Heart right ventricle (tissue), 16 donors: ENCODE data around the gene NEU1. TPM values are rescaled to one million over a fixed set of nuclear protein-coding genes. Genes with fewer than 3 reads are reported as not detected.
"Not testable (repeated sequence)": the region's sequence is repeated elsewhere in the genome, so short reads cannot be mapped to it uniquely, and the experiment has no call there.

Source experiments
- ATAC-seq, 8 donors: fragments of 200-7000 bp; cut with Tn5 transposase; one replicate each; pipeline ENCODE4 v1.9.1; 2020; ENCODE audit warnings: mild to moderate bottlenecking in 8 of 8, moderate library complexity in 8 of 8, moderate number of reproducible peaks in 1 of 8
- DNase-seq, 2 donors: peaks; one replicate each; pipeline ENCODE4 v3.0.0-alpha.2; 2020
- H3K27ac ChIP-seq, 10 donors: fragments of 200-600 bp; sonication (generic) in 2 of 10; one replicate each; pipeline versions ENCODE4 v1.5.0 to v1.8.0; 2020 to 2022; ENCODE audit warnings: mild to moderate bottlenecking in 3 of 10
- H3K27me3 ChIP-seq, 7 donors: fragments of 200-600 bp; one replicate each; pipeline ENCODE4 v1.8.0; 2021 to 2022; ENCODE audit warnings: mild to moderate bottlenecking in 2 of 7
- H3K36me3 ChIP-seq, 9 donors: fragments of 200-600 bp; sonication (generic) in 1 of 9; one replicate each; pipeline versions ENCODE4 v1.5.0 to v1.8.0; 2020 to 2022; ENCODE audit warnings: mild to moderate bottlenecking in 2 of 9
- H3K4me1 ChIP-seq, 9 donors: fragments of 200-600 bp; sonication (generic) in 1 of 9; one replicate each; pipeline versions ENCODE4 v1.5.0 to v1.8.0; 2020 to 2022; ENCODE audit warnings: mild to moderate bottlenecking in 4 of 9
- H3K4me3 ChIP-seq, 10 donors: fragments of 200-600 bp; sonication (generic) in 2 of 10; one replicate each; pipeline versions ENCODE4 v1.5.0 to v1.8.0; 2020 to 2022; ENCODE audit warnings: mild to moderate bottlenecking in 7 of 10, moderate library complexity in 2 of 10
- H3K9me3 ChIP-seq, 11 donors: fragments of 200-600 bp in 10 of 11; sonication (generic) in 2 of 11; one replicate each; pipeline versions ENCODE4 v1.5.0 to v1.8.0; 2013 to 2022; ENCODE audit warnings: mild to moderate bottlenecking in 2 of 11, control low read depth in 1 of 11, moderate library complexity in 1 of 11
- WGBS, 2 donors: extraction: QIAGEN DNeasy Blood & Tissue Kit; methylation state at CpG; one replicate each; pipeline ENCODE4 v1.1.7; 2013; ENCODE audit warnings: inconsistent platforms in 1 of 2; 5-methylcytosine and 5-hydroxymethylcytosine counted together
- intact Hi-C, 10 donors: fragments of 100-400 bp; cut with DNase I; formaldehyde crosslinking; loops; one replicate each; pipeline versions ENCODE4 v1.11.1 to v1.14.2; 2022
- polyA plus RNA-seq, 2 donors: library from polyadenylated mRNA; stranded (reverse); fragments of 200-250 nt; gene quantifications; one replicate each; pipeline ENCODE4 v1.2.3, GENCODE V29; 2013
- total RNA-seq, 10 donors: library from RNA; stranded (reverse); fragmentation: NEBNext Ultra II Directional in 3 of 10; extraction: Animal tissue kit (Norgen Biotek cat#: 25700) in 3 of 10; gene quantifications; one replicate each; pipeline versions ENCODE4 v1.2.1 to v1.2.4, GENCODE V29; 2021 to 2023
- TF ChIP-seq, protein P1 (sequence below), 9 donors: fragments of 200-600 bp; sonication (generic) in 2 of 9; IDR thresholded peaks; one replicate each; pipeline versions ENCODE4 v1.5.0 to v1.8.0; 2021 to 2022; ENCODE audit warnings: antibody characterized with exemption in 9 of 9, mild to moderate bottlenecking in 5 of 9, moderate library complexity in 1 of 9
- donor health status: Arrhythmogenic right ventricular cardiomyopathy.
- donor health status: ischemic (EF 13 %, LVEDD 7.1; RV severe dilation, severe dysfunction).
- donor health status: healthy with polysubstance abuse.
- donor health status: DM: no; HTN: yes; CAD: no.
- donor health status: DM: no; HTN: no; CAD: no.
- donor health status: ischemic (EF 25% LVEDD 6.9; RV normal size, moderate dysfunction).
- donor health status: ischemic (EF 25% LVEDD 5.7; RV mildly dilated, moderate dysfunction).
- donor health status: healthy.
- donor health status: DM: yes; HTN: yes; CAD: no.
- donor health status: Ischemic cardiomyopathy.
- donor health status: ischemic (EF 35%, LVEDD 5.7; RV mildly dilated, moderate dysfunction).
- donor health status: nonischemic (EF 11% LVEDD 7.7; RV severe dilation, severe dysfunction).
- donor health status: DM: yes; HTN: yes; CAD: no.
- donor health status: PGD.
- donor health status: ischemic (EF 29% LVEDD 5.4; RV normal size, mild dysfunction).
- donor health status: nonischemic (EF 23%, LVEDD 6.1; RV moderate dilation, normal function).

Gene NEU1
- total and polyA plus RNA-seq, 12 donors: 15.7 to 48.0 (median 22.3) TPM

DNA sequence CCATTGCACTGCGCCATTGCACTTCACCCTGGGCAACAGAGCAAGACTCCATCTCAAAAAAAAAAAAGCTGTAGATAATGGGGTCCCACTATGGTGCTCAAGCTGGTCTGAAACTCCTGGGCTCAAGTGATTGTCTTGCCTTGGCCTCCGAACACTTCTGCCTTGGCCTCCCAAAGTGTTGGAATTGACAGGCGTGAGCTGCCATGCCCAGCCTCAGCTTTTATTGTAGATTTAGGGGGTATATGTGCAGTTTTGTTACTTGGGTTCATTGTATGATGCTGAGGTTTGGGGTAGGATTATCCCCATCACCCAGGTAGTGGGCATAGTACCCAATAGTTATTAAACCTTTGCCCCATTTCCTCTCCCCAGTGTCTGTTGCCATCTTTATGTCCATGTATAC lies 23.7 kb downstream of the NEU1 start:
- no peak for DNase-seq
- H3K27me3 ChIP-seq: no peaks in the 10 kb centered on the region
- H3K4me3 ChIP-seq: peak overlapping the region in 1 of 10 donors; percentile 90
- H3K27ac ChIP-seq: no peak overlapping the region
- H3K36me3 ChIP-seq: peaks cover 0 to 69% (median 45%) of the 10 kb centered on the region in 9 donors
- intact Hi-C loops: loop anchor here in 7 of 10 donors (5.0 to 10.0 kb wide), 6 partner anchors 62 to 294 kb away; partner anchors contain the start of genes VWA7 (in 3 of the 7), ATP6V1G2 (in 2 of the 7), DDX39B (in 2 of the 7) and NFKBIL1 (in 2 of the 7)
- ATAC-seq: no peak
- TF ChIP-seq, protein P1, sequence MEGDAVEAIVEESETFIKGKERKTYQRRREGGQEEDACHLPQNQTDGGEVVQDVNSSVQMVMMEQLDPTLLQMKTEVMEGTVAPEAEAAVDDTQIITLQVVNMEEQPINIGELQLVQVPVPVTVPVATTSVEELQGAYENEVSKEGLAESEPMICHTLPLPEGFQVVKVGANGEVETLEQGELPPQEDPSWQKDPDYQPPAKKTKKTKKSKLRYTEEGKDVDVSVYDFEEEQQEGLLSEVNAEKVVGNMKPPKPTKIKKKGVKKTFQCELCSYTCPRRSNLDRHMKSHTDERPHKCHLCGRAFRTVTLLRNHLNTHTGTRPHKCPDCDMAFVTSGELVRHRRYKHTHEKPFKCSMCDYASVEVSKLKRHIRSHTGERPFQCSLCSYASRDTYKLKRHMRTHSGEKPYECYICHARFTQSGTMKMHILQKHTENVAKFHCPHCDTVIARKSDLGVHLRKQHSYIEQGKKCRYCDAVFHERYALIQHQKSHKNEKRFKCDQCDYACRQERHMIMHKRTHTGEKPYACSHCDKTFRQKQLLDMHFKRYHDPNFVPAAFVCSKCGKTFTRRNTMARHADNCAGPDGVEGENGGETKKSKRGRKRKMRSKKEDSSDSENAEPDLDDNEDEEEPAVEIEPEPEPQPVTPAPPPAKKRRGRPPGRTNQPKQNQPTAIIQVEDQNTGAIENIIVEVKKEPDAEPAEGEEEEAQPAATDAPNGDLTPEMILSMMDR (IDR thresholded peaks at IDR 0.05): no peak
- 97 to 99% methylated on average over 3 of the region's 3 CpGs for WGBS, 2 donors
- peaks cover 23 to 42% (median 39%) of the 10 kb centered on the region in 9 donors for H3K4me1 ChIP-seq
- no peaks in the 10 kb centered on the region for H3K9me3 ChIP-seq

DNA sequence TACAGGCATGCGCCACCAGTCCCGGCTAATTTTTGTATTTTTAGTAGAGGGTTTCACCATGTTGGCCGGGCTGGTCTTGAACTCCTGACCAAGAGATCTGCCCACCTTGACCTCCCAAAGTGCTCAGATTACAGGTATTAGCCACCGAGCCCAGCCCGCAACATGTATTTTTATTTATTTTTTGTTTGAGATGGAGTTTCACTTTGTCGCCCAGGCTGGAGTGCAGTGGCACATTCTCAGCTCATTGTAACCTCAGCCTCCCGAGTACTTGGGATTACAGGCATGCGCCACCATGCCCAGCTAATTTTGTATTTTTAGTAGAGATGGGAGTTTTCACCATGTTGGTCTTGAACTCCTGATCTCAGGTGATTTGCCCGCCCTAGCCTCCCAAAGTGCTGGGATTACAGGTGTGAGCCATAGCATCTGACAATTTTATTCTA lies 24.5 kb downstream of the NEU1 start:
- intact Hi-C loops: loop anchor here in 7 of 10 donors (5.0 to 10.0 kb wide), 6 partner anchors 61 to 293 kb away; partner anchors contain the start of genes VWA7 (in 3 of the 7), ATP6V1G2 (in 2 of the 7), DDX39B (in 2 of the 7) and NFKBIL1 (in 2 of the 7)
- H3K27ac ChIP-seq: peak overlapping the region in 1 of 10 donors; percentile 96
- H3K9me3 ChIP-seq, H3K27me3 ChIP-seq, DNase-seq, ATAC-seq: not testable (repeated sequence)
- 90 to 95% methylated on average over 9 of the region's 9 CpGs for WGBS, 2 donors
- peaks cover 23 to 51% (median 43%) of the 10 kb centered on the region in 9 donors for H3K4me1 ChIP-seq
- peak overlapping the region in 3 of 10 donors; percentile 1 to 90 (median 90) for H3K4me3 ChIP-seq
- H3K36me3 ChIP-seq: peaks cover 0 to 69% (median 45%) of the 10 kb centered on the region in 9 donors

DNA sequence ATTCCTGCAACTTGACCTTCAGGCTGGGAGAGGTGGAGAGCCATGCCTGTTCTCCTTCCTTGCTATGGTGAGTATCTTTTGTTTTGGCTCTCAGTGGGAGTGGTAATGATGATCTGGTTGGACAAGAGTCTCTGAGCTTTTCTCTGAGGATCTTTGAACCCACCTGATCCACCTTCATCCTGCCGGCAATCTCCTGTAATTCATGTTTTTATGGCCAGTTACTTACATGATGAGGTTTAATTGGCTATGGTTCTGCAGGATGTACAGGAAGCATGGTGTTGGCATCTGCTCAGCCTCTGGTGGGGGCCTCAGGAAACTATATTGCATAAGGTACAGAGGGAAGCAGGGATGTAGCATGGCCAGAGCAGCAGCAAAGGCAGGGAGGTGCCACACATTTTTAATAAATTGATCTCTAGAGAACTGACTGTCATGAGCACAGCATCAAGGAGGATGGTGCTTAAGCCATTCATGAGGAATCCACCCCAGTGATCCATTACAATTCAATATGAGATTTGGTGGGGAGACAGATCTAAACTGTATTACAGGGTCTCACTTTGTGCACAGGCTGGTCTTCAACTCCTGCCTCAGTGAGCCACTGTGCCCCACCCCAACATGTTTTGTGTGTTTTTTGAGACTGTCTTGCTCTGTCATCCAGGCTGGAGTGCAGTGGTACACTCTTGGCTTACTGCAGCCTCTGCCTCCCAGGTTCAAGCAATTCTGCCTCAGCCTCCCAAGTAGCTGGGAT lies 25.1 kb downstream of the NEU1 start:
- no peaks in the 10 kb centered on the region for H3K27me3 ChIP-seq
- H3K4me1 ChIP-seq: peaks cover 23 to 55% (median 43%) of the 10 kb centered on the region in 9 donors
- TF ChIP-seq, protein P1 (IDR thresholded peaks at IDR 0.05): no peak
- no peak for DNase-seq
- no peaks in the 10 kb centered on the region for H3K9me3 ChIP-seq
- H3K36me3 ChIP-seq: peaks cover 0 to 65% (median 45%) of the 10 kb centered on the region in 9 donors
- peak overlapping the region in 8 of 10 donors; percentile 84 to 100 (median 94) for H3K4me3 ChIP-seq
- intact Hi-C loops: loop anchor here in 7 of 10 donors (5.0 to 10.0 kb wide), 6 partner anchors 60 to 293 kb away; partner anchors contain the start of genes VWA7 (in 3 of the 7), ATP6V1G2 (in 2 of the 7), DDX39B (in 2 of the 7) and NFKBIL1 (in 2 of the 7)
- WGBS, 2 donors: 44 to 69% methylated on average over 1 of the region's 1 CpG
- H3K27ac ChIP-seq: peak overlapping the region in 6 of 10 donors; percentile 25 to 98 (median 96)
- ATAC-seq: no peak

DNA sequence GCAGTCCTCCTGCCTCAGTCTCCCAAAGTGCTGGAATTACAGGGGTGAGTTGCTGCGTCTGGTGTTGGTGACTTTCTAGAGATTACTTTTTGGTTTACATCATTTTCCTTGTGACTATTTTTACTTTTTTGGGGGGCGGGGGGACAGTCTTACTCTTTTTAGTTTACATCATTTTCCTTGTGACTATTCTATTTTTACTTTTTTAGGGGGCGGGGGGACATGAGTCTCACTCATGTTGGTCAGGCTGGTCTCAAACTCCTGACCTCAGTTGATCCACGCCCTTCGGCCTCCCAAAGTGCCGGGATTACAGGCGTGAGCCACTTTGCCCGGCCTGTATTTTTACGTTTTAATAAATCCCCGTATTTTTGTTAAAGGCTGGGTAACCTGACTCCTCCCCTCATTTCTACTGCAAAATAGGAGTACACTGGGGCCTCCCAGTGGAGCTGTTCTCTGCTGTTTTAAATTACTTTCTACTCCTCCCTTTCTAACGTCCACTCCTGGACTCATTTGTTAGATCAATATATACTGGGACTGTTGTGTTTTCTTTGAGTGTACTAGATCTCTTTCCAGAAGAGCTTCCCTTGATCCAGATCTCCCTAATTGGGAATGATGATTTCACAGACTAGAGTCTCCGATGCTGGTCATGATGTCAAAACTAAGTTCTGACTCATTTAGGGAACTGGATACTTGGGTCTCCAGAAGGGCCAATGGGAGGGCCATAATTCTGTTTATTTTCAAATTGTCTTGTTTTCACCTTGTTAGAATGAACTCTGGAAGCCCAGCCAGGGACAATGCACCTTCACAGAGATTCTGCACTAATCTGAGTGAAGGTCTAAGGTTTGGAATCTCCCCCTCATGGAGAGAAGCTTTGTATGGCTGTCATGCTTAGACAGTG lies 25.9 kb downstream of the NEU1 start:
- peaks cover 0 to 58% (median 45%) of the 10 kb centered on the region in 9 donors for H3K36me3 ChIP-seq
- no peaks in the 10 kb centered on the region for H3K27me3 ChIP-seq
- no peaks in the 10 kb centered on the region for H3K9me3 ChIP-seq
- DNase-seq (no peak), ATAC-seq (no peak)
- TF ChIP-seq, protein P1 (IDR thresholded peaks at IDR 0.05): no peak
- H3K27ac ChIP-seq: peak overlapping the region in 9 of 10 donors; percentile 5 to 98 (median 96)
- H3K4me1 ChIP-seq: peaks cover 23 to 64% (median 48%) of the 10 kb centered on the region in 9 donors
- peak overlapping the region; percentile 8 to 100 (median 90) for H3K4me3 ChIP-seq
- intact Hi-C loops: loop anchor here in 7 of 10 donors (5.0 to 10.0 kb wide), 6 partner anchors 59 to 292 kb away; partner anchors contain the start of genes VWA7 (in 3 of the 7), ATP6V1G2 (in 2 of the 7), DDX39B (in 2 of the 7) and NFKBIL1 (in 2 of the 7)
- 17 to 32% methylated on average over 12 of the region's 12 CpGs for WGBS, 2 donors
